Esophagus squamous epithelium (tissue), 4 donors: ENCODE results near the gene TNFRSF6B.

ENCODE experiments used
- CTCF ChIP-seq, 6 experiments: fragments of 450-650 bp in 4 of 6; fragments of 200-600 bp in 2 of 6; sonication (generic) in 2 of 6; IDR thresholded peaks; one replicate each; pipeline ENCODE4 v1.5.1; 2016 to 2019; ENCODE audit warnings: antibody characterized with exemption in 6 of 6, mild to moderate bottlenecking in 4 of 6, moderate library complexity in 4 of 6
- POLR2A ChIP-seq, 4 donors: fragments of 450-650 bp; IDR thresholded peaks; one replicate each; pipeline ENCODE4 v1.6.1; 2017; ENCODE audit warnings: antibody characterized with exemption in 4 of 4, mild to moderate bottlenecking in 4 of 4, moderate library complexity in 3 of 4

DNA sequence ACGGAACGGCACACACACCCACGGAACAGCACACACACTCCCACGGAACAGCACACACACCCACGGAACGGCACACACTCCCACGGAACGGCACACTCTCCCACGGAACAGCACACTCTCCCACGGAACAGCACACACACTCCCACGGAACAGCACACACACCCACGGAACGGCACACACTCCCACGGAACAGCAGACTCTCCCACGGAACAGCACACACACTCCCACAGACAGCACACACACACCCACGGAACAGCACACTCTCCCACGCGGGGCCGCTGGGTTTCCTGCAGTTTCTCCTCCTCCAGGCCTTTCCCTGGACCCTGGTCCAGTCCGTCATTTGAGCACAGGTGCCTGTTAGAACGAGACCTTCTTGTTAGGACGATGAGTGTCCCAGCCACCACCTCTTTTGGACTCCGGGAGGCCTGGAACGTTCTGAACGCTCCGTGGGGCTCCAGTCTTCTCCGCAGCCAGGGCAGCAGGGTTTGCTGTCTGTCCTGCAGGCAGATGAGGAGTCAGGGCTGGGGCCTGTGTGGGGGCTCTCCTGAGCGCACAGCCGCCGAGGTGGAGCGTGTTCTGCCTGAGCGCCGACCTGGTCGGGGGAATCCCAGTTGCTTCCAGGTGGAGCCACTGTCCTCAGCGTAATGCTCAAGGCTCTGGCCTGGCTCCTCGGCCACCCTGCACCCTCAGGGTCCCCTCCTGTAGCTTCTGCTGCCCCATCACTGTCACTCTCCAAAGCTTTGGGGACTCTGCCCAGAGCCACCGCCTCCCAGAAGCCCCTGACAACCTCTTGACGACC, 17.6 kb upstream of the TNFRSF6B start:
- no peak for TF ChIP-seq CTCF (IDR thresholded peaks at IDR 0.05)
- TF ChIP-seq POLR2A (IDR thresholded peaks at IDR 0.05), result no peak
